ENCODE measurements around the gene PSORS1C1.

GRCh38 chr6:31125162-31125561, 10.6 kb downstream of the PSORS1C1 start:
- TF ChIP-seq POLR2A (IDR thresholded peaks at IDR 0.05) (no peak), CTCF (IDR thresholded peaks at IDR 0.05) (no peak)
